ENCODE data around the gene RBMS3.

The RBMS3 gene

DNA sequence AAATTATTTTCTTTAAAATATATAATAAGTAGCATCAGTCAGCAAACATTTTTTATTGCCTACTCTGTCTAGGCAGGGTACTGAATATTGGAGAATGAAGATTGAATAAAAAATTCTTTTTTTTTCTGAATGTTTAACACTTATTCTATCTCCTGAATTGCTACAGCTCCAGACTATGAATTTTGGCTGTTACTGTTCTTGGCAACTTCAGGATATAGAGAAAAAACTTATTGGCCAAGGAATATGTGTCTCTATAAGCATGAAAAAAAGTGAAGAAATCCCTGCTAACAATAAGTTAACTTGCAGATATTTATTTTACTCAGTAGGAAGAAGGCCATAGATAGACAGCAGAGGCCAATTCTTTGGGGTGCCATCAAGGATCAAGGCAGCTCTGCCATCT, 309.6 kb downstream of the RBMS3 start:
- no peak for DNase-seq

DNA sequence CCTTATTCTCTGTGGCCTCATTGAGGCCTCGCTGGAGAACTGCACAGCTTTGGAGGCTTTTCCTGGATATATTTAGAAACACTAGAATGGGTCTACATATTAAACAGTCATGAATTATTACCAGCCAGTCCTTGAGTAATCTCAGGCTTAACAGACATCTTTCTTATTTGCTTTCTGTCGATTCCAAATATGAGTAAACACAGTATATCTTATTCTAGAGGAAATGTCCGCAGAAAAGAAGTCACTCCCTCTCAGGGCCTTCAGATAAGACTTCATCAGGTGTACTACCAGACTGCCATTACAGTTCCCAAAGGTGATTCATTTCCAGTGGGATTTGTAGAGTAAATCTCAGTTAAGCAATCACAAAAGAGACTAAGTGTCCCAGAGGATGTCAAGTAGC, 310.7 kb downstream of the RBMS3 start:
- no peak for DNase-seq

DNA sequence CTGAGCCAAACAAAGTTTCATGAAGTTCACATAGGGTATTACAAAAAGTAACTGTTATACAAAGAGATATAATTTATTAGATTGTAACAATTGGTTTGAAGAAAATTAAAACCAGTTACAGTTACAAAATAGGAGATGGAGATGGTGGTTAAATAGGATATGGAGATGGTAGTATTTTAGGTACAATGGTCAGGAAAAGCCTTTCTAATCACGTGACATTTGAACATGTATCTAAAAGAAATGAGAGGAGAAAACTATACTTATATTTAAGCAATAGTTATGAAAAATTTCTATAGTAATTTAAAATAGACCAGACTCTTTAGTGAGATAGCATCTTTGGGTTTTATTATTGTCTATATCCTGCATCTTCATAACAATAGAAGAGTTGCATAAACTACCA, 312.9 kb downstream of the RBMS3 start:
- DNase-seq: no peak

DNA sequence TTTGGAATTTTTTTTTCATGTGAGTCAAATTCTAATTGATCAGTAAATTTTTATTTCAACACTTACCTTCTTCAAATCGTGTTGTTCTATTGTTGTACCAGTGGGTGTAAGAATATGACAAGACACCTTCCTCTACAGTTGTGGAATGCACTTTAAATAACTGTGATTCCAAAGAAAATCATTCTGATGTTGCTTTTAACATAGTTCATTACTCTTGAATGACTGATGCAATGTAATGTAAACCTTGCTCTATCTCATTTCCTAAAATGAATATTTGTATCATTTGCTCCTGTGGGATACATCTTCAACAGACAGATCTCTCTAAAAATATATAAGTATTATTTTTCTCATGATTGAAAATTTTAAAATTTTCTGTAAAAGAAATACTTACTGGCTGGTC, 313.4 kb downstream of the RBMS3 start:
- no peak for DNase-seq

DNA sequence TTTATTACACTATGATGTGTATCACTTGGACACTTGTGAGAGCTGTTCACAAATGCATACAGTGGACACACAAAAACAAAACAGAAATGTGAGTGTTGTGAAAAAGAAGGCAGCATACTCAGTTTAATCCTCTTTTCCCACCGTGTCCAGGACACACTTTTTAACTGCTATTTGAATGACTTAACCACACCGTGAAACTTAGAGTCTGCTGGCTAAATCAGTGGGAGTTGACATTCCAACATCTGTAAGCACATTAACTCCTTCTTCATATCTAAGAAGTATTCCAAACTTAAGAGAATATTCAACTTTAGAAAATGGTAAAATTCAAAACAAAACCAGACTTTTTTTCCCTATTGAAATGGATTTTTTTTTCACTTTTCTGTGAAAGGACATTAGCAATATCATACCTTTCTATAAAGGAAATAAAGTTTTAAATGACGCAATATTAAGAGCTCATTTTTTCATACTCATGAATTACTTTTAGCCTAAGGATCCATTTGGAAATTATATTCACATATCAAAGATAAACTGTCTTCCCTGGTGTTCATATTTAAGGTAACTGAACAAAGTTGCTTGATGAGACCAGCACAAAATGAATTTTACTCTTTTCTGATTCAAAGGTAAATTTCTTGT, 316.6 kb downstream of the RBMS3 start:
- no peak for DNase-seq

DNA sequence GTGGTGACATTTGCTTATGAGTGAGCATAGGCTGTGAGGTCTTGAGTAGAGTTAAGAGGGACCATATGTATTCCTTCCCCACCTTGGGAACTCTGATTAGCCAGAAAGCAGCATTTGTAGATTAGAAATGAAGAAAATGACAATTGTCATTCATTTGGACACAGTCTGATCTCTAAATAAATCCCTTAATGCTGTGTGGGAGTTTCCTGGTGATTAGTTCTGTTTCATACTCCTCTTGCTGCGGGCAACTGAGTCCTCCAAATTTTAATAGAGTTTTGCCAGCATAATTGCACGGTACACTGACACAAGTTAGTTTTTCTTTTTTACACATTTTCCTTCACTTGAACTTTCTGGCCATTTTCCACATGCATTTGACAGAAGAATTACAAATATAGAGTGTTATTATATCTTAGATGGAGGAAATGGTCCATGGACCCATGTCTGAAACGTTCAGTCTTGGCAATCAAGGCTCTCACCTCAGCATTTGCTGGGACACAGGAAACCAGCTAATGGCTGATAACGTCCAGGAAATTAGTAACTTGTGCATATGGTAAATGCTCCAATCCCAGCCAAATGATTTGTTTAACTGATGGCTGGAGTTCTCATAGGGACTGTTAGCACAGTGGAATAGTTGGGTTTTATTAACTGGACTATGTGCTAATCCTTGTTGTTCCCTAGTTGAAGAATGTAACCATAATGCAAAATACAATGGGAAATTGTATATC, 321.2 kb downstream of the RBMS3 start:
- DNase-seq: no peak

DNA sequence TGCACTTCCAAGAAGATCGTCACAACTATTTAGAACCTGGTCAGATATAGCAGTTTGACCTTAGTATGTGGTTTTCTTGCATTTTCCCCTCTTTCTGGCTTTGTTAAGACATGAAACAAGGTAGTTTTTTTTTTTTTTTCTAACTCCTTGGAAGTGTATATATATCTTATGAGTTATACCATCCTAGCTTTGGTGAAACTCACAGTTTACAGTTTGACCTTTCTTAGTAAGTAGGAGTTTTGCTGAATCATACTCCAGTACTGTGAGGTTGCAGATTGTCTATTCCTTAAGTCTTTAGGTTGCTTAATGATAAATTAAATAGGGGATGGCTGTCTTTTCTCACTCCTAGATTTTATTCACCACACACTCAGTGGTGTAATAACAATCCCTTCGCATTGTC, 325.0 kb downstream of the RBMS3 start:
- DNase-seq: peak; percentile 31

DNA sequence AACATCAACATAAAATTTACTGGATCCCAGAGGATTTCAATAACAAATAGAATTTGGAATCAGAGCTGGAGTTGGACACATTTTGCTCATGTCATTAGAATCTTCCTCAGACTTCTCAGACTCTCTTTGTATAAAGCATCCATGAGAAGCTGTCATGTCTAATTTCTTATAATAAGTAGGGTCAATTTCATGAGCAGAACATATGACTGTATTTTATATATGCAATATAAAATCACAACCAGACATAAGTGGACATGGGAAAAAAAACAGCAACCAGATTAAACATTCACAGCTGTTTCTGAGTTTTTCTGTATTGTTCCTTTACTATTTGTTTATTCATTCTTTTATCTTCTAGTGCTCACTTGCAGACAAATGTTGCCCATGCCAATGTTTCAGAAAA, 325.5 kb downstream of the RBMS3 start:
- no peak for DNase-seq

DNA sequence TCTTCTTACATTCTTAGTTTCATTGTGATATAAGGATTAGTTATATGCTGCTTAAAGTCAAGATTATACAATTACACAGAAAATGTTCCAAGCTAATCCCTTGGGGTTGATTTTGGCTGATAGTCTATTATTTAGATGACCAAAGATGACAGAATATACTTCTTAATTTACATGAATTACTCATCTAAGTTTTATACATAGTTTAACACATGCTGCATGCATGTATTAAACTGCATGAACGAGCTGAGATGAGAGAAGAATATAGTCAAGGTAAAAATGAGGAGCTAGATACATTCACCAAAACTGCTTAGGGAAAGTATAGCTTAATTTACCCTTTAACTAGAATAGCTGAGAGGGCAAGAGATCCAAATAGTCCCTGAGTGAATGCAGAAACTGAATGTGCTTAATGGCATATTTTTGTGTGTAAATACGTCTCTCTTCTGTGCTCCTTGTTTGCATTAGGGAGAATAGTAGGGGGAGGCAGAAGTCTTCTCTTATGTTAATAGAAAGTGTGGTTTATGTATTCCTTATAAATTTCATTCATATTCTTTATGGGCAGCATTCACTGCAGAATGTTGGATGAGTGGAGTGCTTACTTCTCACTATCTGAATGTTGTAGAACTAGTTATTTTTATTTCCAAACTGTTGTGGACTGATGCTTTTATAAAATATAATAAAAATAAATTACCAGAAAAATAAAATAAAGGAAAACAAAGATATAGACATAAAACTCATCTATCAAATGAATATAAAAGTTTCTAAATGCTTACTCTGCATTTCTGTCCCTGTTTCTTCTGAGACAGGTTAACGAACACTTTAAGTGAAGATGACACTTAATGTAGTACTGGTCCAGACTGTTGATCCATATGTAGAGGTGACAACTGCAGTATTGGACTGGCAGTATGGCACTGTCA, 327.8 kb downstream of the RBMS3 start:
- DNase-seq: no peak

DNA sequence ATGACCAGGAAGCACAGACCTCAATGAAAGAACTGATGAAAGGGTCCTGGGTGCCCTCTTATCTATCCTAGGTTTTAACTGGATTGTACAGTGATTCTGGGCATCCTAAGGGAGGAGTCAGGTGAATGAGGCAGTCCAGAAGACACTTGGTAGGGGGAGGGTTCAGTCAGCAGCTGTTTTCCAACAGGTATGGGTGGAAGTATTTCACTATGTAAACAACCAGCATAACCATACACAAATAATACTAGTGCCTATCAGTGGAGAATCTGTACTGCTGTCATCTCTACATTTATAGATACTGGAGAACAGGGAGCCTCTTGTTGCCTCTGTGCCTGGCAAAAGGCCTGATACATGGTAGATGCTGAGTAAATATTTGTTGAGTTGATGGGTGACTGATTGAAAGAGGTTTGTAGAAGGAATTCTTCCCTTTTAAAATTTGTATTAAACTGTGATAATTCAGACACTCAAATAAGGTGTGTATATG, 328.5 kb downstream of the RBMS3 start:
- no peak for DNase-seq

DNA sequence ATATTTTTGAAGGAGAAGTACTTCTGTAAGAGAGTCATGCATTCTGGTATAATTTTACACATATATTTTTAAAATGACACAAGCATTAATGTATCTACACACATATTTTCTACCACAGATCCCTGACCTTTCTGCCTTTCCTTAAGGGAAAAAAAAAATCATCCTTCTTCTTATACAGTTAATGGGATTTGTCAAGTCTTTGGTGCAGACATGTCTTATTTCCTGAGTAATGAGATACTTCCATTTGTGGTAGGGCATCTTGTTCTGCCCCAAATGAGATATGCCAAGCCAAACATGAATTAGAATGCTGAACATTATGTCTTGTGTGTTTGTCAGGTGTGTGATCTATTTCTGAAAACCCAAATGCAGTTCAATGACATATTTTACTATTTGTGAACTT, 329.9 kb downstream of the RBMS3 start:
- DNase-seq: no peak

DNA sequence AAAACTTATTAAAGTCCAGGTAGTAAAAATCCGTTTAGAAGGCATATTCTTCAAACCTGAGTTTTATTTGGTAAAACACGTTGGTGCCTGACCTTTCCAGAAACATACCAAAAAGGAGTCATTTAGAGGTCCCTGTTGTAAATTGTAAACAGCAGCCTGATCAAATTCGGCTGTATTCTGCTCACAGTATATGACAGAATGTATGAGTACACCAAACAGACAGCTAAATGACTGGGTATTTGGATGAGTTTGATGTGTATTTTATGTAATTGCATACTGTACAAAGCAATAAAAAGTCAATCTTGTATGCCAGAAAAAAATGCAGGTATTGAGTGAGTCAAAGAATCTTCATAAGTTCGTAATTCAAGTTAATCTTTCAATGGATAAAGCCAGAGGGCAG, 330.4 kb downstream of the RBMS3 start:
- no peak for DNase-seq

DNA sequence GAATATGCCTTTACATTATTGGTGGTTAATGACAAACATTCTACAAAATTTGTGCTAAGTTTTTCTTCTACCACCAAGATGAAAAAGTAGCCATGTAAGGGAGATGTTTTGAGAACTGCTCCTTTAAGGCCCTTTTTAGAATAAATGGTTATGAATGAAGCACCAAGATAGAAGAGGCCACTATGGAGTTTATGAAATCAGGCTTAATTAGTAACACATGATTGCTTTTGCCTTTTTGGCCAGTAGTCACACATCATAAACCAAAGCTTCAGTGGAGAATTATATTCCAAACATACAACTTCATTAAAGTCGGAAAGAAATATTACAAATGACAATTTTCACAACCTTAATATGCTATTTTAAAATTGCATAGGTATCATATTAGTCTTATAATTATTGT, 331.7 kb downstream of the RBMS3 start:
- DNase-seq: no peak

DNA sequence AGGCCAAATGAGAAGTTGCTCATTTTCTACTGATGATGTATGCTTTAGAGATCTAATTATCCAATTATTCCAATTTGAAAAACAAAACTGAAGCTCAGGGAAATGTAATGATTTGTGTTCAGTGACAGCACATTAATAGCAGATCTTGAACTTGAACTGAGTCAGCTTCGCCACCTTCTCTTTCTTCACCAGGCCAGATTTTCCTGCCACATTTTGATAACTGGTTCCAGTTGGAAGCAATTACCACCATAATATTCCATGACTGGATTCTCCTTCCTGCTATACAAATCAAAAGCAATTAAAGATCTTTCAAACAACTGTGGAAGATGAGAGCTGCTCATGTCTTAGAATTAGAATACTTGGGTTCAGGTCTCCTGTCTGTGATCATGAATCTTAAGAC, 334.1 kb downstream of the RBMS3 start:
- DNase-seq: no peak

DNA sequence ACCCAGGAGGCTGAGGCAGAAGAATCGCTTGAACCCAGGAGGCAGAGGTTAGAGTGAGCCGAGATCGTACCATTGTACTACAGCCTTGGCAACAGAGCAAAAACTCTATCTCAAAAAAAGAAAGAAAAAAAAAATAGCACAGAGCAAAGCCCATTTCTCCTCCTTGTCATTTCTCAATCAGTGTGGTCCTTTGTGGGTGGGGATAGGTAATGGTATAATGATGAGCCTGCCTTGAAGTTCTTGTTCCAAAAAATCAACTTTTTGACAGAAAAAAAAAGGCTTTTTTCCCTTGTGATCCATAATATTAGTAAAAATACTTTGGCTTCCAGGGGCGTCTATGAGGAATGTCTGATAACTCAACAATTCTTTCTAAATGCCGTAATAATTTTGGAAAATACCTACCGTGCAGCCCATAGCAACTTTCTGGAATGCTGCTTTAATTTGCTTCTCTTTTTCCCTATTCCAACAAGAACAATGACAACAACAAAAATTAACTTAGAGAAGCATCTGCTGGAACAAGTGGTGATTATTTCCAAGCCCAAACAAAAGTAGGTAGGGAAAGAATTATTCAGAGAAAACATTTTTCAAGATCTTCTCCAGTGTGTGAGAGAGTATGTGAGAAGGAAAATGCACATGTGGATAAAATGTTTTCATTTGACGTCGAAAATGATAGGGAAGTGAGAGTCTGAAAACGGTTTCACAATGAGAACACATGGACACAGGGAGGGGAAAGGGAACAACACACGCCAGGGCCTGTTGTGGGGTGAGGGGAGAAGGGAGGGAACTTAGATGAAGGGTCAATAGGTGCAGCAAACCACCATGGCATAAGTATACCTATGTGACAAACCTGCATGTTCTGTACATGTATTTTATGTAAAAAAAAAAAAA, 337.8 kb downstream of the RBMS3 start:
- DNase-seq: no peak

DNA sequence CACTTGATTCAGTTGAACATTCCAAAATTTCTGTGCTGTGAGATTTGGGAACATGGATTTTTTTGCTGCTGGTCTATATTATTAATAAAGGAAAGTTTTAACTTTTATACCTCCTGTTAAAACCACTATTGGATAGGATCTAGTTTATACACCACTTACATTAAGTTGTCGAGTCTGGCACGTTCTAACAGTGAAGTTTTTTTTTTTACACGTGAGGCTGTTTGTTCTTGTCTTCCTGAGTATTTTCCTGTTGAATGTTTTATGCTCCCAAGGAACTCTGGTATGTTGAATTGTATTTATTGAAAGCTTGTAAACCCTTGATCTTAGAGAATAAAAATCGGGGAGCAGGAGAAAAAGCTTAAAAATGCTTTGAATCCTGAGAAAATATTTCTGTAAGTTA, 338.8 kb downstream of the RBMS3 start:
- DNase-seq: no peak

DNA sequence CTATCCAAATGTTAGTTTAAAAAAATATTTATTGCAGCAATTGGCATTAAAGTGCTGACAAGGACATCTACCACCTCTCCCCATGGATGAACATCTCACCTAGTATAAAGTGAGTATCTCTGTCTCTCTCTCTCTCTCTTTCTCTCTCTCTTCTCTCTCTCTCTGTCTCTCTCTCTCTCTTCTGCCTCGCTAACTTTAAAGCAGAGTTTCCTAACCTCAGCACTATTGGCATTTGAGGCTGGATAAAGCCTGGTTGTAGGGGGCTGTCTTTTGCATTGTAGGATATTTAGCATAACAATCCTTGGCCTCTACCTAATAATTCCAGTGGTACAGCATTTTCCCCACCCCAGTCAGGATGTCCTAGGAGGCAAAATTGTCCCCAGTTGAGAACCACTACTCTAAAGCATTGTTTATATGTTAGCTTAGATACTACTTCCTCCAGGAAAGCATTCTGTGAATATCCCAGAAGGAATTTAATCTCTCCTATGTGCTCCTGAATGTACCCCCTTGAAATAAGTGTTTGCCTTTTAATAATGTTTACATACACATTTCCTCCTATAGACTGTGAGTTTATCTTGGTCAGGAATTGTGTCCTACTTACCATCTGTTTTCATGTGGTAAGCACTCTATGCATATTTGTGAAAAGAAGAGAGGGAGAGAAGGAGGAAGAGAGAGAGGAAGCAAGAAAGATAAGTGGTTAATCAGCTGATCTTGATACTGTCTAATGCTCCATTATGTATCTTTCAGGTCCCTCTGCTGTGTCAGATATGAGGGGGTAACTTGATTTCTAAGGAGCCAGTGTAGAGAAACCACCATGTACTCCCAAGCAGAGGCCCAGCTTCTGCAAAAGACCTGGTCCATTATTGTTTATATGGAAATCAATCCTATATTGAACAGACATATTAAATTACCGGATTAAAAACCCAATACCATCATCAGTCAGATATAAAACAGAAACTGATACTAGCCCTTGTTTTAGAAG, 346.6 kb downstream of the RBMS3 start:
- DNase-seq: no peak

DNA sequence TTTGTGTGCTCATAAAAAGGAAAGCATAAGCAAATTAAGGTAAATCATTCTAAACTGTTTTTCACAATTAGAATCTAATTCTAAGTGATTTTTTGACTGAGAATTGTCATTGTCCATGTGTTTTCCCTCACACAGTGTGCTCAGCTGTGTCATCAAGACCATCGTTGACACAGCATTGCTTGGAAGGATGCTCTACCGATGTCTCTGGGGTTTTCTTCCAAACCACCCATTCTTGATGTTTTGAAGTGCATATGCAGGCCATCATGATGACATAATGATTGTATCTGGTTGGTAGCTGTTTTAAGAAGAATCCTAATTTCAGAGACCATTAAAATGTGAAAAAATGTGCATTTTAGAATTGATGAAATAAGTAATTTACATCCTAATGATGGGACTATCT, 347.9 kb downstream of the RBMS3 start:
- no peak for DNase-seq

DNA sequence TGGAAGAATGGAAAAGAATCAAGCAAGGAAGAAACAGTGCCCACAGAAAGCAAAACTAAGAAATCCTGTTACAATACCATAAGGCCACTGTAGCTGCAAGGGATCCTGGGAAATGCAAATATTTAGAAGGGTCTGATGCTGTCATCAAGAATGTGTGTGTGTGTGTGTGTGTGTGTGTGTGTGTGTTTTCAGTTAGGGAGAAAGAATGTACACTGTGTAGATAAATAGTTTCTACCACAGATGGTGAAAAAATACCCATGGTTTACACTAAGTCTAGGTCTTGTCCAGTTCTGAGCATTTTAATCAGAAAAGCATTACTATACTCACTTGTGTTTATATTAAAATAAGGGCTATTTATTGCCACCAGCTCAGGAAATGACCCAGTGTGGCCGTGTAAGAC, 355.0 kb downstream of the RBMS3 start:
- DNase-seq: no peak

DNA sequence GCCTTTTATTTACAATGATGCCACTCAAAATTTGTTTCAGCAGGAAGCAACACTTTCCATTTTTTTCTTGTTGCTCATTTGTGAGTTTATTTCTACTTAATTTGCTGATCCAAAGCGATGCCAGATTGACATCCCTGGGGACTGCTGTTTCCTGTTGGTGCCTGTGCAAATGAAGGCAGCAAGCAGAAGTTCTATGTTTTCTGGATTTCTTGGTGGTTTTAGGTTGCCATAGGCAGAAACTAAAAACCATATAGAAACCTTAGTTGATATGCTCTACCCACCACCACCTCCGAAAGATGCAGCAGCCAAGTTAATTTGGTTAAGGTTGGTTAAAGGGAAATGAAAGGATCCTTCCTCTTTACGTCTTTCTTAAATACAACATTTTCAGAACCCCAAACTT, 356.2 kb downstream of the RBMS3 start:
- DNase-seq: no peak

DNA sequence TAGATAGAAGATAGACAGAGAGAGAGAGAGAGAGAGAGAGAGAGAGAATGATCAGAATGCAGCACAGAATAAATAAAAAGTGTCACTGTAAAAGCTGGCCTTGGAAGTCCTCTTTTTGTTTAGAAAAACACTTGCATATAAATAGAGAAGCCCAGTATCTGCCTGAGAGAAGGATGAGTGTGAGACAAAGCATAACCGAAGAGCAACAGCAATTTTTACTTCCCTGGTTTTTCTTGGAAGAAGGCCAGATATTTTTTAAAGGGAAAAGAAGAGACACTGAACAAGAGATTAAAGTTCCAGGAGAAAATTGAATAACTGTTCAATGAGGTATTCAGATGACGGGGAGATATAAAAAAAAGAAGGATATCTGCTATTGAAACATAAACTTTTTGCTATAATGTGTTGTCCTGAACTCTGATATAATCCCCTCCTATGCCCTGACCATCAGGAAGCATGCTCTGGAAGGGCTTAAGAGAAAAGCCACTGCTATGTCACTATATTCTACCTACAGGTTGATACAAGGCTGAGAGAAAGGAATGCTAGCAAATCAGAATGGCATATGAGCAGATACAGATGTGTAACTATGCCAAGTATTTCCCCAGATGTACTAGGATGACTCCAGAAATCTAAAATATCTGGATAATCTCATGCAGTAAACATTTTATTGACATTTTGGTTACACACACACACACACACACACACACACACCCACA, 358.9 kb downstream of the RBMS3 start:
- DNase-seq: no peak
